Smooth muscle cell (in vitro differentiated cells): ENCODE measurements around the gene CERS5. TPM values are rescaled to one million over a fixed set of nuclear protein-coding genes. Genes with fewer than 3 reads are reported as not detected.

Source experiments
- DNase-seq: peaks from one replicate; lab custom pipeline; 2025; ENCODE audit not compliant: unreplicated experiment; lab: John Stamatoyannopoulos, UW
- H2AFZ ChIP-seq: fragments of 200-600 bp; sonication (generic); 2 replicates; pipeline ENCODE4 v1.6.0; 2016; ENCODE audit warnings: antibody characterized with exemption, low read depth, mild to moderate bottlenecking
- H3F3A ChIP-seq: fragments of 200-600 bp; sonication (generic); 2 replicates; pipeline ENCODE4 v1.6.0; 2017; ENCODE audit warnings: antibody characterized with exemption, low read depth
- H3K27ac ChIP-seq: fragments of 200-600 bp; sonication (generic); 2 replicates; pipeline ENCODE4 v1.5.1; 2016; ENCODE audit warnings: low read depth, mild to moderate bottlenecking
- H3K27me3 ChIP-seq: fragments of 200-600 bp; sonication (generic); 2 replicates; pipeline ENCODE4 v1.6.1; 2016; ENCODE audit warnings: low read depth, mild to moderate bottlenecking
- H3K36me3 ChIP-seq: fragments of 200-600 bp; sonication (generic); 2 replicates; pipeline ENCODE4 v1.5.1; 2016; ENCODE audit warnings: low read depth
- H3K4me1 ChIP-seq: fragments of 200-600 bp; sonication (generic); 2 replicates; pipeline ENCODE4 v1.5.1; 2016; ENCODE audit warnings: low read depth
- H3K4me2 ChIP-seq: fragments of 200-600 bp; sonication (generic); 2 replicates; pipeline ENCODE4 v1.6.0; 2016; ENCODE audit warnings: mild to moderate bottlenecking
- H3K4me3 ChIP-seq: fragments of 200-600 bp; sonication (generic); 2 replicates; pipeline ENCODE4 v1.5.1; 2016; ENCODE audit warnings: mild to moderate bottlenecking
- H3K79me2 ChIP-seq: fragments of 200-600 bp; sonication (generic); 2 replicates; pipeline ENCODE4 v1.6.0; 2016; ENCODE audit warnings: low read depth, mild to moderate bottlenecking
- H3K9ac ChIP-seq: fragments of 200-600 bp; sonication (generic); 2 replicates; pipeline ENCODE4 v1.6.0; 2016; ENCODE audit warnings: low read depth
- H3K9me3 ChIP-seq: fragments of 200-600 bp; sonication (generic); replicated peaks from 2 replicates; pipeline ENCODE4 v1.5.1; 2016; ENCODE audit warnings: low read depth
- H4K20me1 ChIP-seq: fragments of 200-600 bp; sonication (generic); 2 replicates; pipeline ENCODE4 v1.6.0; 2016; ENCODE audit warnings: low read depth
- CTCF ChIP-seq: fragments of 200-600 bp; sonication (generic); IDR thresholded peaks from 2 replicates; pipeline ENCODE4 v1.5.1; 2017; ENCODE audit warnings: borderline replicate concordance, mild to moderate bottlenecking, antibody characterized with exemption; ENCODE audit not compliant: insufficient read depth, poor library complexity, severe bottlenecking
- WGBS: methylation state at CpG from one replicate; pipeline ENCODE4 v1.1.7; 2016; ENCODE audit warnings: low lambda C conversion rate; 5-methylcytosine and 5-hydroxymethylcytosine counted together
- polyA plus RNA-seq: library from polyadenylated mRNA; unstranded; fragments of >200 nt; fragmentation: Nextera tagmentation; extraction: Ambion mirVana; gene quantifications from 2 replicates; pipeline ENCODE4 v1.2.1, GENCODE V29; 2016
- total RNA-seq: library from RNA; depleted of rRNA; stranded (reverse); fragments of >200 nt; gene quantifications from 2 replicates; pipeline ENCODE4 v1.2.3, GENCODE V29; 2014

Gene CERS5
- total and polyA plus RNA-seq, 2 experiments from 2014 or later, result 53.5 to 102 TPM

- no peak overlapping the region for H2AFZ ChIP-seq
- H3K9me3 ChIP-seq, result no peaks in the 10 kb centered on the region
- WGBS, result 97% methylated on average over 8 of the region's 8 CpGs
- H3K27ac ChIP-seq, result no peak overlapping the region
- no peaks in the 10 kb centered on the region for H3K4me1 ChIP-seq
- H4K20me1 ChIP-seq, result no peaks in the 10 kb centered on the region
- H3K9ac ChIP-seq, result no peak overlapping the region
- no peak overlapping the region for H3K4me2 ChIP-seq
- H3K79me2 ChIP-seq, result no peaks in the 10 kb centered on the region
- H3K27me3 ChIP-seq, result no peaks in the 10 kb centered on the region
- no peak overlapping the region for H3K4me3 ChIP-seq
- TF ChIP-seq CTCF, result no peak
- H3K36me3 ChIP-seq, result peaks cover 3% of the 10 kb centered on the region
- DNase-seq, result no peak
- peaks cover 14% of the 10 kb centered on the region for H3F3A ChIP-seq
These were observed 64.4 kb downstream of the CERS5 start for GRCh38 chr12:50102646-50103309.

- H3K9me3 ChIP-seq, result no peaks in the 10 kb centered on the region
- H3K4me3 ChIP-seq, result no peak overlapping the region
- no peaks in the 10 kb centered on the region for H3K79me2 ChIP-seq
- 98% methylated on average over 2 of the region's 2 CpGs for WGBS
- no peak overlapping the region for H3K4me2 ChIP-seq
- peaks cover 14% of the 10 kb centered on the region for H3F3A ChIP-seq
- peaks cover 3% of the 10 kb centered on the region for H3K36me3 ChIP-seq
- DNase-seq, result no peak
- no peaks in the 10 kb centered on the region for H3K27me3 ChIP-seq
- H4K20me1 ChIP-seq, result no peaks in the 10 kb centered on the region
- no peak for TF ChIP-seq CTCF
- H2AFZ ChIP-seq, result no peak overlapping the region
- H3K27ac ChIP-seq, result no peak overlapping the region
- no peak overlapping the region for H3K9ac ChIP-seq
- H3K4me1 ChIP-seq, result no peaks in the 10 kb centered on the region
These were observed 65.0 kb downstream of the CERS5 start for GRCh38 chr12:50102131-50102531.

GRCh38 chr12:50101663-50102062 is 65.5 kb downstream of the CERS5 start:
- peaks cover 3% of the 10 kb centered on the region for H3K36me3 ChIP-seq
- no peak overlapping the region for H2AFZ ChIP-seq
- no peak for DNase-seq
- no peaks in the 10 kb centered on the region for H3K9me3 ChIP-seq
- TF ChIP-seq CTCF, result peak; percentile 39
- H3K27ac ChIP-seq, result no peak overlapping the region
- 75% methylated on average over 3 of the region's 3 CpGs for WGBS
- H3F3A ChIP-seq, result peaks cover 14% of the 10 kb centered on the region
- H3K79me2 ChIP-seq, result no peaks in the 10 kb centered on the region
- no peak overlapping the region for H3K4me2 ChIP-seq
- H4K20me1 ChIP-seq, result no peaks in the 10 kb centered on the region
- no peak overlapping the region for H3K4me3 ChIP-seq
- no peaks in the 10 kb centered on the region for H3K4me1 ChIP-seq
- H3K9ac ChIP-seq, result no peak overlapping the region
- no peaks in the 10 kb centered on the region for H3K27me3 ChIP-seq

GRCh38 chr12:50100561-50100960 is 66.6 kb downstream of the CERS5 start:
- Histone ChIP-seq H3K9me3 (no peaks in the 10 kb centered on the region), H3K27me3 (no peaks in the 10 kb centered on the region), H3F3A (peaks cover 14% of the 10 kb centered on the region), H3K4me1 (no peaks in the 10 kb centered on the region), H2AFZ (no peak overlapping the region), H3K27ac (no peak overlapping the region), H3K9ac (no peak overlapping the region), H3K36me3 (peaks cover 3% of the 10 kb centered on the region), H3K4me3 (no peak overlapping the region), H3K4me2 (no peak overlapping the region), H3K79me2 (no peaks in the 10 kb centered on the region), H4K20me1 (no peaks in the 10 kb centered on the region)
- TF ChIP-seq CTCF, result no peak
- DNase-seq, result no peak
- WGBS, result 95% methylated on average over 3 of the region's 3 CpGs
